BLaER1 treated with 17β-estradiol and CSF1 and Interleukin-3, amounts not matched to agents 10 nM and 100 nM (cell line): ENCODE data around the gene KLHL28.

Source experiments
- H3K27ac ChIP-seq, 11 experiments: shearing (Covaris generic); formaldehyde crosslinking; 2 replicates each; pipeline ENCODE4 v1.8.1; 2022
- H3K27me3 ChIP-seq, 11 experiments: shearing (Covaris generic); formaldehyde crosslinking; 2 replicates each; pipeline ENCODE4 v1.8.1; 2022
- H3K36me3 ChIP-seq, 11 experiments: shearing (Covaris generic); formaldehyde crosslinking; 2 replicates each; pipeline ENCODE4 v1.8.1; 2022
- H3K4me1 ChIP-seq, 10 experiments: shearing (Covaris generic); formaldehyde crosslinking; 2 replicates each; pipeline ENCODE4 v1.8.1; 2022
- H3K4me2 ChIP-seq, 11 experiments: shearing (Covaris generic); formaldehyde crosslinking; 2 replicates each; pipeline ENCODE4 v1.8.1; 2022
- H3K4me3 ChIP-seq, 10 experiments: shearing (Covaris generic); formaldehyde crosslinking; 2 replicates each; pipeline ENCODE4 v1.8.1; 2022
- H3K9ac ChIP-seq, 11 experiments: shearing (Covaris generic); formaldehyde crosslinking; 2 replicates each; pipeline ENCODE4 v1.8.1; 2022
- H3K9me3 ChIP-seq, 11 experiments: shearing (Covaris generic); formaldehyde crosslinking; replicated peaks in 1 of 11; 2 replicates each; pipeline ENCODE4 v1.8.1; 2022
- H4K20me1 ChIP-seq, 11 experiments: shearing (Covaris generic); formaldehyde crosslinking; 2 replicates each; pipeline ENCODE4 v1.8.1; 2022
- Cebpa-rat ChIP-seq, 11 experiments: shearing (Covaris generic); IDR thresholded peaks; 2 replicates each; pipeline ENCODE4 v1.8.1; 2022

The KLHL28 gene

GRCh38 chr14:44940211-44940610, 21.5 kb downstream of the KLHL28 start:
- Histone ChIP-seq H3K27me3 (no peaks in the 10 kb centered on the region), H3K27ac (no peak overlapping the region), H3K4me1 (no peaks in the 10 kb centered on the region), H3K9me3 (peaks cover 0 to 37% (median 30%) of the 10 kb centered on the region in 11 experiments; a peak in 21 of 22 replicates), H3K4me3 (no peak overlapping the region), H3K4me2 (no peak overlapping the region), H4K20me1 (peaks cover 0 to 13% (median 0%) of the 10 kb centered on the region in 11 experiments; a peak in 3 of 22 replicates), H3K9ac (no peak overlapping the region), H3K36me3 (peaks cover 72 to 94% (median 84%) of the 10 kb centered on the region in 11 experiments)
- TF ChIP-seq Cebpa-rat (IDR thresholded peaks at IDR 0.05), result no peak

- no peaks in the 10 kb centered on the region for H3K4me1 ChIP-seq
- no peak overlapping the region for H3K9ac ChIP-seq
- peaks cover 50 to 94% (median 73%) of the 10 kb centered on the region in 11 experiments for H3K36me3 ChIP-seq
- TF ChIP-seq Cebpa-rat (IDR thresholded peaks at IDR 0.05), result no peak
- peaks cover 0 to 6% (median 0%) of the 10 kb centered on the region in 11 experiments; a peak in 2 of 22 replicates for H4K20me1 ChIP-seq
- no peak overlapping the region for H3K4me3 ChIP-seq
- no peak overlapping the region for H3K4me2 ChIP-seq
- peaks cover 0 to 37% (median 30%) of the 10 kb centered on the region in 11 experiments; a peak in 21 of 22 replicates for H3K9me3 ChIP-seq
- no peak overlapping the region for H3K27ac ChIP-seq
- H3K27me3 ChIP-seq, result no peaks in the 10 kb centered on the region
These were observed 24.2 kb downstream of the KLHL28 start for GRCh38 chr14:44937547-44937946.

GRCh38 chr14:44935155-44935554, 26.6 kb downstream of the KLHL28 start:
- Histone ChIP-seq H3K27me3 (no peaks in the 10 kb centered on the region), H3K9ac (no peak overlapping the region), H3K4me1 (no peaks in the 10 kb centered on the region), H4K20me1 (peaks cover 0 to 6% (median 0%) of the 10 kb centered on the region in 11 experiments; a peak in 2 of 22 replicates), H3K9me3 (peaks cover 0 to 22% (median 19%) of the 10 kb centered on the region in 11 experiments; a peak in 21 of 22 replicates), H3K4me2 (no peak overlapping the region), H3K4me3 (no peak overlapping the region), H3K27ac (no peak overlapping the region), H3K36me3 (peaks cover 27 to 94% (median 53%) of the 10 kb centered on the region in 11 experiments)
- TF ChIP-seq Cebpa-rat (IDR thresholded peaks at IDR 0.05), result no peak

- Histone ChIP-seq H3K27ac (no peak overlapping the region), H3K27me3 (no peaks in the 10 kb centered on the region), H3K9me3 (no peaks in the 10 kb centered on the region), H3K9ac (no peak overlapping the region), H3K4me3 (no peak overlapping the region), H3K4me2 (no peak overlapping the region), H3K4me1 (no peaks in the 10 kb centered on the region), H4K20me1 (no peaks in the 10 kb centered on the region; a peak in 1 of 22 replicates), H3K36me3 (peaks cover 5 to 58% (median 19%) of the 10 kb centered on the region in 11 experiments; a peak in 18 of 22 replicates)
- TF ChIP-seq Cebpa-rat (IDR thresholded peaks at IDR 0.05), result no peak
These were observed 33.0 kb downstream of the KLHL28 start for GRCh38 chr14:44928793-44929192.

DNA sequence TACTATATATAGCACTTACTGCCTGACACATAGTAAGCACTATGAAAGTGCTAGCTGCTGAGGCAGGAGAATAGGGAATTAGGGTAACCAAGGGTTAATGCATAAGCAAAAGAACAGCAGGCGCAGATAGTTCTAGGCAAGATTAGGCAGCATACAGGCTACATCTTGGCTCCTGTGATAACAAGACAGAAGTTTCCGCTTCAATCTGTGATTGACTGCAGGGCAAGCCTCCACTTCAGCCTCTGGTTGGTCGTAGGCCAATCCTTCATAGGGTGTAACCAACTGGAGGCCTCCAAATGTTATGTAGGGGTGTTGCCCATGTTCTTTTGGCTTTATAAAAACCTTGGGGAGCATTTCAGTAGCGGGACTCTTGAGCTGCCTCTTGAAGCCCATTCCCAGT, 46.9 kb downstream of the KLHL28 start:
- no peaks in the 10 kb centered on the region for H3K36me3 ChIP-seq
- no peak overlapping the region for H3K4me3 ChIP-seq
- H3K4me1 ChIP-seq, result no peaks in the 10 kb centered on the region
- no peaks in the 10 kb centered on the region for H4K20me1 ChIP-seq
- no peaks in the 10 kb centered on the region for H3K27me3 ChIP-seq
- no peak for TF ChIP-seq Cebpa-rat (IDR thresholded peaks at IDR 0.05)
- H3K27ac ChIP-seq, result no peak overlapping the region
- H3K9ac ChIP-seq, result no peak overlapping the region
- peaks cover 11 to 14% (median 13%) of the 10 kb centered on the region in 11 experiments for H3K9me3 ChIP-seq
- H3K4me2 ChIP-seq, result no peak overlapping the region

DNA sequence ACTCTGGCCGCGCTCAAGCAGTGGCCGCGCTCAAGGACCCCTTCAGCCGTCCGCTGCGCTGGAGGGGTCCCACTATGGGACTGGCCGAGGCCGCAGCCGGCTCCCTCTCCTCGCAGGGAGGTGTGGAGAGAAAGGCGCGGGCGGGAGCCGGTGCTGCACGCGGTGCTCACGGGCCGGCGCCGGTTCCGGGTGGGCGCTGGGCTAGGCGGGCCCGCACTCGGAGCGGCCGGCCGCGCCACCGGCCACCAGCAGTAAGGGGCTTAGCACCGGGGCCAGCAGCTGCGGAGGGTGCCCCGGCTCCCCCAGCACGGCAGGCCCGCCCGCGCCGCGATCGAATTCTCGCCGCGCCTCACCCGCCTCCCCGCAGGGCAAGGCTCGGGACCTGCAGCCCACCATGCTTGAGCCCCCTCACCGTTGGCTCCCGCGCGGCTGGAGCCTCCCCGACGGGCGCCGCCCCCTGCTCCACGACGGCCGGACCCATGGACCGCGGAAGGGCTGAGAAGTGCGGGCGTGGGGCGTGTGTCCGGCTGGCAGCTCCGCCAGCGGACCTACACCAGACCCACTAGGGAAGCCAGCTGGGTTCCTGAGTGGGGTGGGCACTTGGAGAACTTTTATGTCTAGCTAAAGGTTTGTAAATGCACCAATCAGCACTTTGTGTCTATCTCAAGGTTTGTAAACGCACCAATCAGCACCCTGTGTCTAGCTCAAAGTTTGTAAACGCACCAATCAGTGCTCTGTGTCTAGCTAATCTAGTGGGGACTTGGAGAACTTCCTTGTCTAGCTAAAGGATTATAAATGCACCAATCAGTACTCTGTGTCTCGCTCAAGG, 49.5 kb downstream of the KLHL28 start:
- no peak overlapping the region for H3K4me3 ChIP-seq
- H3K9me3 ChIP-seq, result peaks cover 11 to 14% (median 13%) of the 10 kb centered on the region in 11 experiments
- H4K20me1 ChIP-seq, result no peaks in the 10 kb centered on the region
- H3K4me2 ChIP-seq, result no peak overlapping the region
- no peak overlapping the region for H3K9ac ChIP-seq
- no peaks in the 10 kb centered on the region for H3K36me3 ChIP-seq
- H3K27ac ChIP-seq, result no peak overlapping the region
- TF ChIP-seq Cebpa-rat (IDR thresholded peaks at IDR 0.05), result no peak
- no peaks in the 10 kb centered on the region for H3K4me1 ChIP-seq
- no peaks in the 10 kb centered on the region for H3K27me3 ChIP-seq

DNA sequence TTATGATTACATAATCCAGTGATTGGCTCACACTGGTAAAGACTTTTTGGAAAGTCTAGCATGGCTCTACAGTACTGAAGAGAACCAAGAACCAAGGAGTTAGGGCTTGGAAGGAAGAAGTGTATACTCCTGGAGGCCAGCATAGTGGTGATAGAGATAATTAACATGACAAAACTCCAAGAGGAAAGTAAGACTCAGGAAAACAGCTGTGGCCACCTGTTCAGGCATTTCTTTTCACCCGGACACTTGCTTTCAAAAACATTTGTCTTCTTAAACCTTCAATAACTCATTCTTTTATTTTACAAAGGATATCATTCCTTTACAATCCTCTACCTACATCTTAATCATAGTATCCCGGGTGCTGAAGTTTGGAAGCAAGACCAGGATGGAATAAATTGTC, 50.9 kb downstream of the KLHL28 start:
- H3K36me3 ChIP-seq, result no peaks in the 10 kb centered on the region
- H3K4me2 ChIP-seq, result no peak overlapping the region
- no peak for TF ChIP-seq Cebpa-rat (IDR thresholded peaks at IDR 0.05)
- H3K9ac ChIP-seq, result no peak overlapping the region
- H3K4me3 ChIP-seq, result no peak overlapping the region
- H3K9me3 ChIP-seq, result peaks cover 11 to 14% (median 13%) of the 10 kb centered on the region in 11 experiments
- H3K27ac ChIP-seq, result no peak overlapping the region
- no peaks in the 10 kb centered on the region for H4K20me1 ChIP-seq
- no peaks in the 10 kb centered on the region for H3K27me3 ChIP-seq
- H3K4me1 ChIP-seq, result no peaks in the 10 kb centered on the region

DNA sequence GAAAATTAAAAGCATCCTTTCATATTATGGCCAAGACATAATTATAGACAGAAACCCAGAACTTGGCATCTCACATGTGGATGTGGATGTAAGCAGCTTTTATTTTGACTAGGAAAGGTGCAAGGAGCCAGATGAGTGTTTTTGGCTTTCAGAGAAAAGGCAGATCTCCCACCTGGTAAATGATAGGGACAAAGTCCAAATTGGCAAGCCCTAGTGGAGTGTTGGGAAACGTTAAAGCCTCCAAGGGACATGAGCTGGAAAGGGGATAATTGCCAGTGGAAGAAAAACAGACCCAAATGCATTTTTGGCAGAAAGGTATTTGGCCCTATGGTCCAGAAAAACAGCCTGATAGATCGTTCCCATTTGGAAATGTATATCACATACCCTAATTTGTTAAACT, 60.1 kb downstream of the KLHL28 start:
- Histone ChIP-seq H3K27me3 (no peaks in the 10 kb centered on the region), H3K4me3 (no peak overlapping the region), H3K9me3 (peaks cover 0 to 1% (median under 1%) of the 10 kb centered on the region in 11 experiments; a peak in 18 of 22 replicates)

GRCh38 chr14:44898551-44898950, 63.2 kb downstream of the KLHL28 start:
- Histone ChIP-seq H3K4me3 (peak overlapping the region in 6 of 10 experiments; percentile 70 to 92 (median 90); a peak in 8 of 20 replicates), H3K9ac (peak overlapping the region in 3 of 11 experiments; percentile 8 to 96 (median 95); a peak in 4 of 22 replicates)

More for the DNA sequence above, 60.1 kb downstream of the KLHL28 start:
- no peak overlapping the region for H3K4me2 ChIP-seq
- no peak overlapping the region for H3K27ac ChIP-seq
- peaks cover 0 to 16% (median 0%) of the 10 kb centered on the region in 11 experiments; a peak in 5 of 22 replicates for H3K36me3 ChIP-seq
- H3K4me1 ChIP-seq, result peaks cover 7 to 12% (median 11%) of the 10 kb centered on the region in 10 experiments; a peak in 17 of 20 replicates
- H3K9ac ChIP-seq, result no peak overlapping the region
- no peaks in the 10 kb centered on the region for H4K20me1 ChIP-seq
- no peak for TF ChIP-seq Cebpa-rat (IDR thresholded peaks at IDR 0.05)

More at GRCh38 chr14:44898551-44898950, 63.2 kb downstream of the KLHL28 start:
- peaks cover 0 to 12% (median 0%) of the 10 kb centered on the region in 11 experiments; a peak in 2 of 22 replicates for H3K36me3 ChIP-seq
- H3K9me3 ChIP-seq, result peaks cover 12 to 28% (median 18%) of the 10 kb centered on the region in 11 experiments; a peak in 21 of 22 replicates
- no peak overlapping the region for H3K27ac ChIP-seq
- TF ChIP-seq Cebpa-rat (IDR thresholded peaks at IDR 0.05), result no peak
- H3K4me2 ChIP-seq, result peak overlapping the region in 10 of 11 experiments; percentile 75 to 96 (median 90); a peak in 16 of 22 replicates
- peaks cover 7 to 12% (median 11%) of the 10 kb centered on the region in 10 experiments; a peak in 17 of 20 replicates for H3K4me1 ChIP-seq
- H3K27me3 ChIP-seq, result no peaks in the 10 kb centered on the region
- no peaks in the 10 kb centered on the region for H4K20me1 ChIP-seq
